K562 (cell line): ENCODE results near the gene CFAP70. TPM values are rescaled to one million over a fixed set of nuclear protein-coding genes. Genes with fewer than 3 reads are reported as not detected.

Source experiments
- BCOR ChIP-seq: fragments of 450-650 bp; IDR thresholded peaks from 2 replicates; pipeline ENCODE4 v1.6.1; 2016
- BRD9 ChIP-seq: fragments of 450-650 bp; IDR thresholded peaks from 2 replicates; pipeline ENCODE4 v1.6.1; 2018; ENCODE audit warnings: low read depth; ENCODE audit not compliant: partially characterized antibody
- E2F4 ChIP-seq: sonication (generic); formaldehyde crosslinking; IDR thresholded peaks from 2 replicates; pipeline ENCODE4 v1.8.0; 2022; ENCODE audit warnings: mild to moderate bottlenecking, low read depth, missing genetic modification reagents
- EWSR1 ChIP-seq: fragments of 450-650 bp; IDR thresholded peaks from 2 replicates; pipeline ENCODE4 v1.6.1; 2018; ENCODE audit warnings: borderline replicate concordance, mild to moderate bottlenecking, low read depth, moderate library complexity; ENCODE audit not compliant: partially characterized antibody
- FOS ChIP-seq: IDR thresholded peaks from 3 replicates; pipeline ENCODE4 v1.6.1; 2011; ENCODE audit not compliant: insufficient read length; ENCODE audit errors: extremely low read depth
- GTF2B ChIP-seq: IDR thresholded peaks from 2 replicates; pipeline ENCODE4 v1.6.1; 2011; ENCODE audit not compliant: insufficient read length; ENCODE audit errors: extremely low read depth
- HCFC1 ChIP-seq: IDR thresholded peaks from 2 replicates; pipeline ENCODE4 v1.6.1; 2012; ENCODE audit warnings: low read depth, low read length, improper control_type of control experiment
- ILK ChIP-seq: fragments of 450-650 bp; IDR thresholded peaks from 2 replicates; pipeline ENCODE4 v1.6.1; 2016; ENCODE audit warnings: missing genetic modification characterization, low read depth, mild to moderate bottlenecking, missing compliant biosample characterization, moderate library complexity, borderline replicate concordance
- IRF2 ChIP-seq: sonication (generic); formaldehyde crosslinking; IDR thresholded peaks from 2 replicates; pipeline ENCODE4 v1.8.1; 2022; ENCODE audit warnings: mild to moderate bottlenecking, missing genetic modification reagents
- MAFG ChIP-seq: fragments of 450-650 bp; conservative IDR thresholded peaks from 2 replicates; pipeline ENCODE4 v1.6.1; 2016; ENCODE audit warnings: missing genetic modification characterization, missing compliant biosample characterization
- MAZ ChIP-seq, 2 experiments: fragments of 450-650 bp in 1 of 2; sonication (generic) in 1 of 2; formaldehyde crosslinking; IDR thresholded peaks in 1 of 2; conservative IDR thresholded peaks in 1 of 2; 2 replicates each; pipeline versions ENCODE4 v1.4.0 to v1.5.0; 2020; ENCODE audit warnings: mild to moderate bottlenecking in 1 of 2, missing genetic modification reagents in 1 of 2
- NKRF ChIP-seq: fragments of 450-650 bp; IDR thresholded peaks from 2 replicates; pipeline ENCODE4 v1.6.1; 2016; ENCODE audit warnings: borderline replicate concordance
- NR2C1 ChIP-seq, 2 experiments: fragments of 450-650 bp; IDR thresholded peaks; 2 replicates each; pipeline ENCODE4 v1.6.1; 2017; ENCODE audit warnings: mild to moderate bottlenecking in 2 of 2, antibody characterized with exemption in 1 of 2, inconsistent platforms in 1 of 2, missing compliant biosample characterization in 1 of 2, missing genetic modification characterization in 1 of 2
- RB1 ChIP-seq: fragments of 450-650 bp; IDR thresholded peaks from 2 replicates; pipeline ENCODE4 v1.6.1; 2017; ENCODE audit warnings: low read depth, mild to moderate bottlenecking
- RBM25 ChIP-seq: fragments of 200-400 bp; formaldehyde crosslinking; IDR thresholded peaks from 2 replicates; pipeline ENCODE4 v1.6.1; 2018; ENCODE audit warnings: low read length, low read depth, moderate library complexity; ENCODE audit not compliant: severe bottlenecking
- SETDB1 ChIP-seq: IDR thresholded peaks from one replicate; pipeline ENCODE4 v1.6.1; 2012; ENCODE audit warnings: low read length, control low read depth, inconsistent platforms
- SIN3A ChIP-seq, 2 experiments: fragments of 150-350 bp in 1 of 2; IDR thresholded peaks; 2 replicates each; pipeline ENCODE4 v1.6.1; 2011 to 2016; ENCODE audit warnings: borderline replicate concordance in 2 of 2, low read depth in 2 of 2, low read length in 2 of 2, mild to moderate bottlenecking in 2 of 2, moderate library complexity in 2 of 2; ENCODE audit not compliant: control insufficient read depth in 1 of 2
- SMARCC2 ChIP-seq: fragments of 450-650 bp; IDR thresholded peaks from 2 replicates; pipeline ENCODE4 v1.6.1; 2017; ENCODE audit warnings: antibody characterized with exemption, moderate library complexity, mild to moderate bottlenecking, low read depth
- TAF1 ChIP-seq: IDR thresholded peaks from 2 replicates; pipeline ENCODE4 v1.6.1; 2011; ENCODE audit warnings: mild to moderate bottlenecking, low read length, moderate library complexity; ENCODE audit not compliant: insufficient read depth, control insufficient read depth, severe bottlenecking; ENCODE audit errors: extremely low read depth
- THRAP3 ChIP-seq: fragments of 450-650 bp; IDR thresholded peaks from 2 replicates; pipeline ENCODE4 v1.6.1; 2016; ENCODE audit warnings: mild to moderate bottlenecking, inconsistent platforms, borderline replicate concordance
- YY1 ChIP-seq, 3 experiments: IDR thresholded peaks; 2 replicates each; pipeline ENCODE4 v1.6.1; 2011; ENCODE audit warnings: low read length in 2 of 3, mild to moderate bottlenecking in 2 of 3, moderate library complexity in 2 of 3, borderline replicate concordance in 1 of 3, control low read depth in 1 of 3, low read depth in 1 of 3; ENCODE audit not compliant: insufficient read depth in 3 of 3, insufficient replicate concordance in 2 of 3, control insufficient read depth in 1 of 3, insufficient read length in 1 of 3; ENCODE audit errors: extremely low read depth in 1 of 3
- ZBTB8A ChIP-seq: fragments of 450-650 bp; IDR thresholded peaks from 2 replicates; pipeline ENCODE4 v1.6.1; 2018; ENCODE audit warnings: mild to moderate bottlenecking, moderate library complexity; ENCODE audit not compliant: partially characterized antibody
- ZNF121 ChIP-seq: sonication (generic); formaldehyde crosslinking; conservative IDR thresholded peaks from 2 replicates; pipeline ENCODE4 v1.8.0; 2022; ENCODE audit warnings: missing genetic modification reagents
- ZNF217 ChIP-seq: sonication (generic); formaldehyde crosslinking; IDR thresholded peaks from 2 replicates; pipeline ENCODE4 v1.8.0; 2022; ENCODE audit warnings: mild to moderate bottlenecking, missing genetic modification reagents
- polyA plus RNA-seq, 8 experiments: library from polyadenylated mRNA; depleted of rRNA in 4 of 8; stranded (reverse) in 5 of 8; unstranded in 3 of 8; fragments of >200 nt; fragmentation: Nextera tagmentation in 2 of 8; fragmentation: Illumina TruSeq in 1 of 8; extraction: Ambion mirVana in 2 of 8; extraction: Trizol in 1 of 8; gene quantifications; 2 replicates each; pipeline versions ENCODE4 v1.2.1 to v1.2.3, GENCODE V29; 2011 to 2014; ENCODE audit warnings: inconsistent platforms in 1 of 8, missing spikeins in 1 of 8
- total RNA-seq, 7 experiments: library from RNA; depleted of rRNA in 6 of 7; stranded (reverse); fragments of >200 nt in 6 of 7; fragmentation: Illumina TruSeq in 2 of 7; extraction: Trizol in 2 of 7; gene quantifications; 2 replicates each; pipeline versions ENCODE4 v1.2.1 to v1.2.3, GENCODE V29; 2011 to 2021; ENCODE audit warnings: low replicate concordance in 1 of 7

CFAP70 gene
- total and polyA plus RNA-seq, 9 of the 15 experiments (the other 6 are each of a cell fraction or from before 2014, with no cell fraction given) = 0.27 to 1.6 (median 0.86) TPM

- peak in 1 of 2 experiments; percentile 34; a peak in 1 of 4 replicates for TF ChIP-seq MAZ (CRISPR knock-in tag; conservative IDR thresholded peaks at IDR 0.05 in 1 of 2, IDR thresholded peaks at IDR 0.05 in 1 of 2)
- no peak for TF ChIP-seq EWSR1
- no peak for TF ChIP-seq ZNF121 (CRISPR knock-in tag)
- peak; percentile 53; the same call in 1 of the 2 replicates for TF ChIP-seq NR2C1 (IDR thresholded peaks at IDR 0.05)
- TF ChIP-seq NR2C1 (tag; IDR thresholded peaks at IDR 0.05) = peak; percentile 70
- no peak for TF ChIP-seq NKRF
- no peak for TF ChIP-seq ILK (tag)
- TF ChIP-seq BRD9 = peak; percentile 69
- peak in 1 of 3 experiments; percentile 48 for TF ChIP-seq YY1 (IDR thresholded peaks at IDR 0.05; ENCODE audit: borderline replicate concordance in 1 of 3, control insufficient read depth in 1 of 3, extremely low read depth in 1 of 3, insufficient read depth in 3 of 3, insufficient read length in 1 of 3, insufficient replicate concordance in 2 of 3, low read depth in 1 of 3, low read length in 2 of 3)
- TF ChIP-seq SETDB1 = no peak
- peak; percentile 45 for TF ChIP-seq TAF1
- peak; percentile 26 to 61; a peak in 2 of 4 replicates for TF ChIP-seq SIN3A (IDR thresholded peaks at IDR 0.05; ENCODE audit: borderline replicate concordance in 2 of 2, control insufficient read depth in 1 of 2, low read depth in 2 of 2, low read length in 2 of 2)
- peak; percentile 56; the same call in 1 of the 2 replicates for TF ChIP-seq BCOR
- no peak for TF ChIP-seq RB1
- TF ChIP-seq RBM25 = no peak
- no peak for TF ChIP-seq FOS
- TF ChIP-seq ZBTB8A = no peak
- no peak for TF ChIP-seq MAFG (tag)
- TF ChIP-seq HCFC1 = peak; percentile 8; the same call in 1 of the 2 replicates
- no peak for TF ChIP-seq ZNF217 (CRISPR knock-in tag)
- TF ChIP-seq IRF2 = no peak
- TF ChIP-seq GTF2B = no peak
- peak; percentile 63; the same call in 1 of the 2 replicates for TF ChIP-seq SMARCC2
- no peak for TF ChIP-seq E2F4 (CRISPR knock-in tag)
- TF ChIP-seq THRAP3 = no peak
Observed at GRCh38 chr10:73244866-73245477, 113.7 kb downstream of the CFAP70 start (continued).
